Activated naive CD4-positive, alpha-beta T cell treated with anti-CD3 and anti-CD28 coated beads, Interleukin-2, amount 50 U/mL, for 16 hours (primary cell): ENCODE data around the gene DYRK1B.
A peak's percentile ranks its signal among the peaks of the same experiment; 100 is the strongest.
"Not testable (repeated sequence)": the region's sequence is repeated elsewhere in the genome, so short reads cannot be mapped to it uniquely, and the experiment has no call there.

ENCODE experiments used
- DNase-seq: peaks from one replicate; pipeline ENCODE4 v3.0.0-alpha.2; 2020

DYRK1B gene

GRCh38 chr19:39833464-39834286 lies at the start of gene DYRK1B:
Gene DYRK1B (minus strand): TSS chr19:39834162. CDS start chr19:39831867, 2,295 bp downstream.
- DNase-seq, result peak; percentile 95

GRCh38 chr19:39882645-39883044 lies 48.7 kb upstream of the DYRK1B start:
- not testable (repeated sequence) for DNase-seq

DNA sequence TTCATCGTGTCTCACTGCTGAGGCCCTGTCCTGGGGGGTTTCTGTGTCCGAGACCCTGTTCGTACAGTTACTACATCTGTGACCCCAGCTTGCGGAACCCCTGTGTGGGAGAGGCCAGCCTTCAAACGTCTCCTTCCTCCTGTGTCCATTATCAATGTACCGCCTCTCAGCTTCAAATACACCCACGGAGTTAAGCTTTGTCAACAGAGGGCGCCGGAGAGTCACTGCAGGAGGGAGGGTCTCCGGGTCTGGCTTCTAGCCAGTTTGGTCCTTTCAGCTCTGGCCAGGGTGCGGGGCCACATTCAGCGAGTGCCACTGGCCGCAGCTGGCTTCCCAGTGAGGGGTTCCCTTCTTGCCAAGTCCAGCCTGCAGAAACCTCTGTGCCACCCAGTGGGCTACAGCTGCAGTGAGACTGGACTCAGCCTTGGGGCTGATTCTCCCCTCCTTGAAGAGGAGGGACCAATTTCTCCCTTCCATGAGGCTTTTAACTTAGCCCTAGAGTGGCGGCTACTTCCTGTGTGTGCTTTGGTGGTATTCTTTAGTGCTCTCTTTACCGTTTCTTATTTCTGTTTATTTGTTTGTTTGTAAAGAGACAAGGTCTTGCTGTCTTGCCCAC lies 47.6 kb upstream of the DYRK1B start:
- not testable (repeated sequence) for DNase-seq

- not testable (repeated sequence) for DNase-seq
Measured at GRCh38 chr19:39880241-39880640, 46.3 kb upstream of the DYRK1B start.

DNA sequence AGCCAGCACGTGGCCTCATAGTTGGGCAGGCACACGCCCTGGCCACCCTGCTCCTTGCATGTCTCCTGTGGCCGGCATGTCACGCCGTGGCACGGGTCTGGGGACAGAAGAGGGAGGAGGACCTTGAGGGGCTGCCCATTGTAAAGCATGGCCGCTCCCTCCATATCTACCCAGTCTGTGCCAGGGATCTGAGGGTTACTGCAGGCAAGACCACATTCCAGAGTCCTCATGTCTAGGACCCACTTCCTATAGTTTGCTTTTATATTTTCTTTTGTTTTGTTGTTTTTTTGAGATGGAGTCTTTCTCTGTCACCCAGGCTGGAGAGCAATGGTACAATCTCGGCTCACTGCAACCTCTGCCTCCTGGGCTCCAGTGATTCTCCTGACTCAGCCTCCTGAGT lies 45.8 kb upstream of the DYRK1B start:
- not testable (repeated sequence) for DNase-seq

- DNase-seq, result not testable (repeated sequence)
Measured at GRCh38 chr19:39878866-39879265, 44.9 kb upstream of the DYRK1B start.

- DNase-seq, result no peak
Measured at GRCh38 chr19:39878398-39878797, 44.4 kb upstream of the DYRK1B start.

- DNase-seq, result not testable (repeated sequence)
Measured at GRCh38 chr19:39877982-39878381, 44.0 kb upstream of the DYRK1B start.

- DNase-seq, result not testable (repeated sequence)
Measured at GRCh38 chr19:39877488-39877887, 43.5 kb upstream of the DYRK1B start.

DNA sequence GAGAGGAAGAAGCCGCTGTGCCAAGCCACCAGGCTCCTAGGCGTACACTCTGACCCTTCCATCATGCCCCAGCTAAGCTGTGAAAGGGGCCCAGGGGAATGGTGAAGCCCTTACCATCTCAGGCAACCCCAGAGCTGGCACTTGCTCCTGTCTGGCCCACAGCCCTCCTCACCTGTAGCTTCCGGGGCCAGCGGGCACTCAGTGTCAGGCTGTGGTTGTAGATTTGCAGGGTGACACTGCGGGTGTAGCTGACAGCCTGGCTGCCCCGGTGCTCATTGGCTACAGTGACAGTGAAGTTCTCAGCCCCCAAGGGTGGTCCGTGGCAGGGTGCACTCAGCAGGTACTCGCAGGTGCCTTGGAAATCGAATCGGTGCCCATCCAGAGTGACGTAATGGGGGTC lies 42.5 kb upstream of the DYRK1B start:
- DNase-seq, result not testable (repeated sequence)

- DNase-seq, result not testable (repeated sequence)
Measured at GRCh38 chr19:39875401-39875864, 41.5 kb upstream of the DYRK1B start.

GRCh38 chr19:39874404-39874803 lies 40.4 kb upstream of the DYRK1B start:
- no peak for DNase-seq

- DNase-seq, result no peak
Measured at GRCh38 chr19:39873385-39873784, 39.4 kb upstream of the DYRK1B start.

GRCh38 chr19:39871886-39872866 lies 38.2 kb upstream of the DYRK1B start:
- DNase-seq, result no peak

- no peak for DNase-seq
Measured at GRCh38 chr19:39871362-39871761, 37.4 kb upstream of the DYRK1B start.

- DNase-seq, result no peak
Measured at GRCh38 chr19:39870171-39870971, 36.4 kb upstream of the DYRK1B start.

DNA sequence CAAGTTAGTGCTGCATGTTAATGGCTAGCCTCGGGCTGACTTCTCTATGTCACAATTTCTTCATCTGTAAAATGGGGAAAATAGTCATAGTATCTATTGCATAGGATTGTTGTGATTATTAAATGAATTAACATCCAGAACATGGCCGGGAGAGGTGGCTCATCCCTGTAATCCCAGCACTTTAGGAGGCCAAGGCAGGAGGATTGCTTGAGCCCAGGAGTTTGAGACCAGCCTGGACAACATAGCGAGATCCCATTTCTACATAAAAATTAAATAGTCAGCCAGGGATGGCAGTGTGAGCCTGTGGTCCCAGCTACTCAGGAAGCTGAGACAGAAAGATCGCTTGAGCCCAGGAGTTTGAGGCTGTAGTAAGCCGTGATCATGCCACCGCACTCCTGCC lies 34.0 kb upstream of the DYRK1B start:
- no peak for DNase-seq

DNA sequence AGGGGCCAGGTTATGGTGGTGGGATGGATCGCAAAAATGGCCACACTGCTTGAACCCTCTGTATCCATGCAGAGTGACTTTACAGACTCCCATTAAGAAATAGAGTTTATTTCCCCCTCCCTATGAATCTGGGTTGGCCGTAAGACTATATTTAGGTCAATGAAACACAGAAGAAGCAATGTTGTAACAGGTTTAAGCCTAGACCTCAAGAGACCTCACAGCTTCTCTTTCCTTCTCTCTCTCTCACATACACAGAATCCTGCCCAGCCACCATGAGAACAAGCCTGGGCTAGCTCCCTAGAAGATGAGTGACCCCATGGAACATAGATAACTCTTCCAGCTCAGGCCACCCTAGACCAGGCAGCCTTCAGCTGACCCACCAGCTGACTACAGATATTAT lies 33.2 kb upstream of the DYRK1B start:
- DNase-seq, result no peak

DNA sequence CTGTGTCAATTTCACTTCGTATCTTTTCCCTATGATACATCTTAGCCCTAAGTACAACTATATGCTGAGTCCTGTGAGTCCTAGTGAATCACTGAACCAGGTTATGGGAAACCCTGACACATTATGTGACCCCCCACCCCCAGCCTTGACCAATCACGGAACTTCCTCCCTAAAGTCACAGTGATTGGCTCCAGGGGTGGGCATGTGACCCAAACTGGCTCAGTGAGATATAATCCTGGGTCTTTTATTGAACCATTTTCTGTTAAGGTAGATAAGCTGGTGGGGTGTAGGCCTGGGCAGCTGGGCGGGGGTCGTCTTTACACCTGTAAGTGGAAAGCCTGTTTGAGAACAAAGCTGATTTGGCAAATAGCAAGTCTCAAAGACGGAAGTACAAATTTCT lies 32.0 kb upstream of the DYRK1B start:
- DNase-seq, result no peak

GRCh38 chr19:39865186-39865585 lies 31.2 kb upstream of the DYRK1B start:
- DNase-seq, result no peak

- no peak for DNase-seq
Measured at GRCh38 chr19:39864118-39864517, 30.2 kb upstream of the DYRK1B start.

DNA sequence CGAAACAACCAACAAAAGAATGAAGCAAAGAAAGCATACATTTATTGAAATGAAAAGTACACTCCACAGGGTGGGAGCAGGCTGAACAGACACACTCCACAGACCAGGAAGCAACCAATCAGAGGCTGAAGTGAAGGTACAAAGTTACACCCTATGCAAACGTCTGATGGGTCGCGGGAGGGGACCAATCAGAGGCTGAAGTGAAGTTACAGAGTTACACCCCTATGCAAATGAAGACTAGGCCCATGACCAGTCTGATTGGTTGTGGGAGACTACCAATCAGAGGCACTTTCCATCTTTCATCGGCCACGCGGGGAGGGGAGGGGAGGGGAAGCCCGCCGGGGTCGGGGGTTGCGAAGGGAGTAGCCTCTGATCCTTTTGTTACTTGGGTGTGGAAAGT lies 24.6 kb upstream of the DYRK1B start:
- DNase-seq, result no peak
